ENCODE measurements around the gene EPHA2.

- TF ChIP-seq CTCF (IDR thresholded peaks at IDR 0.05) (no peak), POLR2A (IDR thresholded peaks at IDR 0.05) (no peak)
These were observed 9.7 kb upstream of the EPHA2 start for GRCh38 chr1:16165548-16165947.

All from tibial nerve (tissue), 3 donors.